Measurements from ENCODE around the gene STON2. TPM values are rescaled to one million over a fixed set of nuclear protein-coding genes. Genes with fewer than 3 reads are reported as not detected.

Gene STON2
- total and polyA plus RNA-seq, 2 of the 13 experiments (the other 11 are each of a cell fraction or from before 2014, with no cell fraction given) = 2.1 to 11.0 TPM

DNA sequence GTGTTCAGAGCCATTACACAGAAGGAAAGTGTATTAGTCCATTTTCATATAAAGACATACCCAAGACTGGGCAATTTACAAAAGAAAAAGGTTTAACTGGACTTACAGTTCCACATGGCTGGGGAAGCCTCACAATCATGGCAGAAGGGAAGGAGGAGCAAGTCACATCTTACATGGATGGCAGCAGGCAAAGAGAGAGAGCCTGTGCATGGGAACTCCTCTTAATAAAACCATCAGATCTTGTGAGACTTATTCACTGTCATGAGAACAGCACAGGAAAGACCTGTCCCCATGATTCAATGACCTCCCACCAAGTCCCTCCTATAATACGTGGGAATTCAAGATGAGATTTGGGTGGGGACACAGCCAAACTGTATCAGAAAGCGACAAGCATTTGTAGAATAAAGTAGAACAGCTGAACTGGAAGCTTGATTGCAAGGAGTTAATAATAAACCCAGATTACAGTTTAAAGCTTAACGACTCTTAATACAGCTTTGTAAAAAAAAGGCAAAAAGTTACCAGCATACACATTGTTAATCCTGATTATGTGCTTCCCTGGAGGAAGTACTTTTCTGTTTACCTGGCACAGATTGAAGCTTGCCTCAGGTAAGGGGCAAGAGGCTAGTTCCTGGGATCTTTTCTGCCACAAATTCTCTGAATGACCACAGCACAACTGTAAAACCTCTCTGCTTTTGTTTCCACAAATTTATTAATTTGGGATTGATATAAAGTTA is 18.1 kb upstream of the STON2 start (continued):
- TF ChIP-seq, protein P1, sequence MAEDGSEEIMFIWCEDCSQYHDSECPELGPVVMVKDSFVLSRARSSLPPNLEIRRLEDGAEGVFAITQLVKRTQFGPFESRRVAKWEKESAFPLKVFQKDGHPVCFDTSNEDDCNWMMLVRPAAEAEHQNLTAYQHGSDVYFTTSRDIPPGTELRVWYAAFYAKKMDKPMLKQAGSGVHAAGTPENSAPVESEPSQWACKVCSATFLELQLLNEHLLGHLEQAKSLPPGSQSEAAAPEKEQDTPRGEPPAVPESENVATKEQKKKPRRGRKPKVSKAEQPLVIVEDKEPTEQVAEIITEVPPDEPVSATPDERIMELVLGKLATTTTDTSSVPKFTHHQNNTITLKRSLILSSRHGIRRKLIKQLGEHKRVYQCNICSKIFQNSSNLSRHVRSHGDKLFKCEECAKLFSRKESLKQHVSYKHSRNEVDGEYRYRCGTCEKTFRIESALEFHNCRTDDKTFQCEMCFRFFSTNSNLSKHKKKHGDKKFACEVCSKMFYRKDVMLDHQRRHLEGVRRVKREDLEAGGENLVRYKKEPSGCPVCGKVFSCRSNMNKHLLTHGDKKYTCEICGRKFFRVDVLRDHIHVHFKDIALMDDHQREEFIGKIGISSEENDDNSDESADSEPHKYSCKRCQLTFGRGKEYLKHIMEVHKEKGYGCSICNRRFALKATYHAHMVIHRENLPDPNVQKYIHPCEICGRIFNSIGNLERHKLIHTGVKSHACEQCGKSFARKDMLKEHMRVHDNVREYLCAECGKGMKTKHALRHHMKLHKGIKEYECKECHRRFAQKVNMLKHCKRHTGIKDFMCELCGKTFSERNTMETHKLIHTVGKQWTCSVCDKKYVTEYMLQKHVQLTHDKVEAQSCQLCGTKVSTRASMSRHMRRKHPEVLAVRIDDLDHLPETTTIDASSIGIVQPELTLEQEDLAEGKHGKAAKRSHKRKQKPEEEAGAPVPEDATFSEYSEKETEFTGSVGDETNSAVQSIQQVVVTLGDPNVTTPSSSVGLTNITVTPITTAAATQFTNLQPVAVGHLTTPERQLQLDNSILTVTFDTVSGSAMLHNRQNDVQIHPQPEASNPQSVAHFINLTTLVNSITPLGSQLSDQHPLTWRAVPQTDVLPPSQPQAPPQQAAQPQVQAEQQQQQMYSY (CRISPR knock-in tag; IDR thresholded peaks at IDR 0.05) = no peak
- no peak for TF ChIP-seq MIER3 (CRISPR knock-in tag; IDR thresholded peaks at IDR 0.05; ENCODE audit: borderline replicate concordance)

DNA sequence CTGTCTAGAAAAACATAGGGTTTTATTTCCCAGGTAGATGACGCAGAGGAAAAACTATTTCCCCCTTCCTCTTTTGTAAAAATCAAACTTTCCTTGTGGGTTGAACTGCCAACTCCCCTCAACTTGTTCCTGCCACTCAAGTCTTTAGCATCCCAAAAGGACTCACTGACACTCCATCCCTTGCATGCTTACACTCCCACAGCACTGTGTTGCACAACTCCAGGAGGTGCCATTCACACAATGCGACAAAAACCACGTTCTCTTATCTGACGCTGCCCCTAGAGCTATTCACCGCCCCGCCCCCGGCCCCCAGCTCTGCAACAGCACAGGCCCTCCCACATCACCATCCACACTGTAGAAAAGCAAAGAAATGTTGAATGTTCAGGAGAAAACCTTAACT is 16.9 kb upstream of the STON2 start:
- in situ Hi-C loops (cut with HindIII; ENCODE audit: extremely low pct_ligation_motif_present, low pct_unique_long_range_greater_than_20kb) (no loop called here), intact Hi-C loops (cut with micrococcal nuclease; ENCODE audit: unreplicated experiment) (no loop called here)
- BruUV-seq (replicated peaks) = no TSS peak
- Histone ChIP-seq H3K9ac (ENCODE audit: insufficient read depth, low read depth, low read length) (no peak overlapping the region), H3K27me3 (ENCODE audit: control insufficient read depth in 1 of 2, insufficient read depth in 2 of 2, low read length in 2 of 2) (no peaks in the 10 kb centered on the region), H3K79me2 (ENCODE audit: insufficient read depth, low read length) (no peaks in the 10 kb centered on the region), H4K20me1 (ENCODE audit: insufficient read depth, low read length) (no peaks in the 10 kb centered on the region), H3K4me1 (ENCODE audit: insufficient read depth, low read length) (peaks cover 12% of the 10 kb centered on the region), H3K36me3 (replicated peaks in 1 of 2; ENCODE audit: control insufficient read depth in 1 of 2, insufficient read depth in 2 of 2, low read length in 2 of 2) (0 out of 5 replicates have a peak, but pooled peaks cover 0 to 2% of the 10 kb centered on the region in 2 experiments), H3K4me3 (replicated peaks in 1 of 3; ENCODE audit: insufficient read depth in 1 of 3, low read depth in 2 of 3, low read length in 3 of 3) (no peak overlapping the region), H3K9me3 (ENCODE audit: low read length) (peaks cover 7% of the 10 kb centered on the region; the same call in 1 of the 2 replicates), H3K27ac (ENCODE audit: extremely low read length, insufficient read depth, low read length) (no peak overlapping the region), H3K4me2 (ENCODE audit: low read depth, low read length) (no peak overlapping the region), H2AFZ (ENCODE audit: low read length) (no peak overlapping the region)
- WGBS (ENCODE audit: low lambda C conversion rate) = 93% methylated on average over 7 of the region's 7 CpGs
- FAIRE-seq (no peak), ATAC-seq (no peak), DNase-seq (ENCODE audit: low spot score) (no peak)
- ChIA-PET POLR2A (no interaction called here), CTCF (ENCODE audit: low intra/inter-chr PET ratio, low total read pairs) (no interaction called here)
- TF ChIP-seq, protein P2, sequence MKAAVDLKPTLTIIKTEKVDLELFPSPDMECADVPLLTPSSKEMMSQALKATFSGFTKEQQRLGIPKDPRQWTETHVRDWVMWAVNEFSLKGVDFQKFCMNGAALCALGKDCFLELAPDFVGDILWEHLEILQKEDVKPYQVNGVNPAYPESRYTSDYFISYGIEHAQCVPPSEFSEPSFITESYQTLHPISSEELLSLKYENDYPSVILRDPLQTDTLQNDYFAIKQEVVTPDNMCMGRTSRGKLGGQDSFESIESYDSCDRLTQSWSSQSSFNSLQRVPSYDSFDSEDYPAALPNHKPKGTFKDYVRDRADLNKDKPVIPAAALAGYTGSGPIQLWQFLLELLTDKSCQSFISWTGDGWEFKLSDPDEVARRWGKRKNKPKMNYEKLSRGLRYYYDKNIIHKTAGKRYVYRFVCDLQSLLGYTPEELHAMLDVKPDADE (CRISPR knock-in tag; IDR thresholded peaks at IDR 0.05) = no peak
- TF ChIP-seq, protein P3, sequence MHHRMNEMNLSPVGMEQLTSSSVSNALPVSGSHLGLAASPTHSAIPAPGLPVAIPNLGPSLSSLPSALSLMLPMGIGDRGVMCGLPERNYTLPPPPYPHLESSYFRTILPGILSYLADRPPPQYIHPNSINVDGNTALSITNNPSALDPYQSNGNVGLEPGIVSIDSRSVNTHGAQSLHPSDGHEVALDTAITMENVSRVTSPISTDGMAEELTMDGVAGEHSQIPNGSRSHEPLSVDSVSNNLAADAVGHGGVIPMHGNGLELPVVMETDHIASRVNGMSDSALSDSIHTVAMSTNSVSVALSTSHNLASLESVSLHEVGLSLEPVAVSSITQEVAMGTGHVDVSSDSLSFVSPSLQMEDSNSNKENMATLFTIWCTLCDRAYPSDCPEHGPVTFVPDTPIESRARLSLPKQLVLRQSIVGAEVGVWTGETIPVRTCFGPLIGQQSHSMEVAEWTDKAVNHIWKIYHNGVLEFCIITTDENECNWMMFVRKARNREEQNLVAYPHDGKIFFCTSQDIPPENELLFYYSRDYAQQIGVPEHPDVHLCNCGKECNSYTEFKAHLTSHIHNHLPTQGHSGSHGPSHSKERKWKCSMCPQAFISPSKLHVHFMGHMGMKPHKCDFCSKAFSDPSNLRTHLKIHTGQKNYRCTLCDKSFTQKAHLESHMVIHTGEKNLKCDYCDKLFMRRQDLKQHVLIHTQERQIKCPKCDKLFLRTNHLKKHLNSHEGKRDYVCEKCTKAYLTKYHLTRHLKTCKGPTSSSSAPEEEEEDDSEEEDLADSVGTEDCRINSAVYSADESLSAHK (CRISPR knock-in tag; IDR thresholded peaks at IDR 0.05; ENCODE audit: borderline replicate concordance) = no peak
- TF ChIP-seq, protein P4, sequence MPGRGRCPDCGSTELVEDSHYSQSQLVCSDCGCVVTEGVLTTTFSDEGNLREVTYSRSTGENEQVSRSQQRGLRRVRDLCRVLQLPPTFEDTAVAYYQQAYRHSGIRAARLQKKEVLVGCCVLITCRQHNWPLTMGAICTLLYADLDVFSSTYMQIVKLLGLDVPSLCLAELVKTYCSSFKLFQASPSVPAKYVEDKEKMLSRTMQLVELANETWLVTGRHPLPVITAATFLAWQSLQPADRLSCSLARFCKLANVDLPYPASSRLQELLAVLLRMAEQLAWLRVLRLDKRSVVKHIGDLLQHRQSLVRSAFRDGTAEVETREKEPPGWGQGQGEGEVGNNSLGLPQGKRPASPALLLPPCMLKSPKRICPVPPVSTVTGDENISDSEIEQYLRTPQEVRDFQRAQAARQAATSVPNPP (CRISPR knock-in tag; IDR thresholded peaks at IDR 0.05) = no peak
- TF ChIP-seq, protein P5, sequence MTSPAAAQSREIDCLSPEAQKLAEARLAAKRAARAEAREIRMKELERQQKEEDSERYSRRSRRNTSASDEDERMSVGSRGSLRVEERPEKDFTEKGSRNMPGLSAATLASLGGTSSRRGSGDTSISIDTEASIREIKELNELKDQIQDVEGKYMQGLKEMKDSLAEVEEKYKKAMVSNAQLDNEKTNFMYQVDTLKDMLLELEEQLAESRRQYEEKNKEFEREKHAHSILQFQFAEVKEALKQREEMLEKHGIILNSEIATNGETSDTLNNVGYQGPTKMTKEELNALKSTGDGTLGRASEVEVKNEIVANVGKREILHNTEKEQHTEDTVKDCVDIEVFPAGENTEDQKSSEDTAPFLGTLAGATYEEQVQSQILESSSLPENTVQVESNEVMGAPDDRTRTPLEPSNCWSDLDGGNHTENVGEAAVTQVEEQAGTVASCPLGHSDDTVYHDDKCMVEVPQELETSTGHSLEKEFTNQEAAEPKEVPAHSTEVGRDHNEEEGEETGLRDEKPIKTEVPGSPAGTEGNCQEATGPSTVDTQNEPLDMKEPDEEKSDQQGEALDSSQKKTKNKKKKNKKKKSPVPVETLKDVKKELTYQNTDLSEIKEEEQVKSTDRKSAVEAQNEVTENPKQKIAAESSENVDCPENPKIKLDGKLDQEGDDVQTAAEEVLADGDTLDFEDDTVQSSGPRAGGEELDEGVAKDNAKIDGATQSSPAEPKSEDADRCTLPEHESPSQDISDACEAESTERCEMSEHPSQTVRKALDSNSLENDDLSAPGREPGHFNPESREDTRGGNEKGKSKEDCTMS (CRISPR knock-in tag; conservative IDR thresholded peaks at IDR 0.05) = no peak
- no peak for TF ChIP-seq ZNF547 (CRISPR knock-in tag; IDR thresholded peaks at IDR 0.05)
- no peak for TF ChIP-seq HNRNPL (IDR thresholded peaks at IDR 0.05; ENCODE audit: low read depth, low read length)
- no peak for TF ChIP-seq TP53 (CRISPR knock-in tag; conservative IDR thresholded peaks at IDR 0.05)
